ENCODE results near the gene CNN1. TPM values are rescaled to one million over a fixed set of nuclear protein-coding genes. Genes with fewer than 3 reads are reported as not detected.
A peak's percentile ranks its signal among the peaks of the same experiment; 100 is the strongest.

CNN1 gene
- total RNA-seq: 100 to 1,000 TPM in 1 of 2 donors, 10 to 100 TPM in 1; 93.3 to 592 TPM

- peak; percentile 89 for DNase-seq (ENCODE audit: low spot score)
- no peak for TF ChIP-seq CTCF (IDR thresholded peaks at IDR 0.05)
- H3K4me1 ChIP-seq: peaks cover 0 to 32% of the 10 kb centered on the region in 2 donors
Measured at GRCh38 chr19:11538232-11539036, at the start of gene CNN1. Gene CNN1, plus strand, starts transcription at chr19:11538851. Its CDS starts 77 bp downstream, at chr19:11538928.

GRCh38 chr19:11489378-11489777 lies 49.3 kb upstream of the CNN1 start:
- H3K27ac ChIP-seq: no peak overlapping the region
- no peak overlapping the region for H3K4me3 ChIP-seq
- no peaks in the 10 kb centered on the region for H3K27me3 ChIP-seq
- no peaks in the 10 kb centered on the region for H3K9me3 ChIP-seq
- no peak for DNase-seq (ENCODE audit: low spot score)
- H3K36me3 ChIP-seq: peaks cover 7% of the 10 kb centered on the region
- H3K4me1 ChIP-seq: no peaks in the 10 kb centered on the region
- TF ChIP-seq CTCF (IDR thresholded peaks at IDR 0.05): no peak

More at GRCh38 chr19:11538232-11539036, at the start of gene CNN1:
- Histone ChIP-seq H3K4me3 (peak within 1 kb of the TSS; percentile 48 to 60), H3K9me3 (no peaks in the 10 kb centered on the region), H3K36me3 (peaks cover 7% of the 10 kb centered on the region), H3K27me3 (no peaks in the 10 kb centered on the region), H3K27ac (peak within 1 kb of the TSS; percentile 87 to 94)

- DNase-seq (ENCODE audit: low spot score): no peak
- Histone ChIP-seq H3K9me3 (no peaks in the 10 kb centered on the region), H3K27me3 (no peaks in the 10 kb centered on the region), H3K4me1 (no peaks in the 10 kb centered on the region), H3K27ac (no peak overlapping the region), H3K36me3 (peaks cover 12% of the 10 kb centered on the region), H3K4me3 (no peak overlapping the region)
- TF ChIP-seq CTCF (IDR thresholded peaks at IDR 0.05): no peak
Measured at GRCh38 chr19:11494634-11495285, 43.9 kb upstream of the CNN1 start.

GRCh38 chr19:11495481-11495880 lies 43.2 kb upstream of the CNN1 start:
- Histone ChIP-seq H3K27ac (no peak overlapping the region), H3K9me3 (no peaks in the 10 kb centered on the region), H3K36me3 (peaks cover 12% of the 10 kb centered on the region), H3K4me3 (no peak overlapping the region), H3K4me1 (no peaks in the 10 kb centered on the region), H3K27me3 (no peaks in the 10 kb centered on the region)
- DNase-seq (ENCODE audit: low spot score): no peak
- no peak for TF ChIP-seq CTCF (IDR thresholded peaks at IDR 0.05)

- no peaks in the 10 kb centered on the region for H3K9me3 ChIP-seq
- peaks cover 12% of the 10 kb centered on the region for H3K36me3 ChIP-seq
Measured at GRCh38 chr19:11495885-11496284, 42.8 kb upstream of the CNN1 start.

More at GRCh38 chr19:11495885-11496284, 42.8 kb upstream of the CNN1 start:
- Histone ChIP-seq H3K27ac (no peak overlapping the region), H3K4me3 (no peak overlapping the region), H3K4me1 (no peaks in the 10 kb centered on the region), H3K27me3 (no peaks in the 10 kb centered on the region)
- TF ChIP-seq CTCF (IDR thresholded peaks at IDR 0.05): no peak
- no peak for DNase-seq (ENCODE audit: low spot score)
